ENCODE results near the gene CA14. TPM values are rescaled to one million over a fixed set of nuclear protein-coding genes. Genes with fewer than 3 reads are reported as not detected.

The CA14 gene
- total RNA-seq, 1 donor from 2014 or later = 0.38 TPM

DNA sequence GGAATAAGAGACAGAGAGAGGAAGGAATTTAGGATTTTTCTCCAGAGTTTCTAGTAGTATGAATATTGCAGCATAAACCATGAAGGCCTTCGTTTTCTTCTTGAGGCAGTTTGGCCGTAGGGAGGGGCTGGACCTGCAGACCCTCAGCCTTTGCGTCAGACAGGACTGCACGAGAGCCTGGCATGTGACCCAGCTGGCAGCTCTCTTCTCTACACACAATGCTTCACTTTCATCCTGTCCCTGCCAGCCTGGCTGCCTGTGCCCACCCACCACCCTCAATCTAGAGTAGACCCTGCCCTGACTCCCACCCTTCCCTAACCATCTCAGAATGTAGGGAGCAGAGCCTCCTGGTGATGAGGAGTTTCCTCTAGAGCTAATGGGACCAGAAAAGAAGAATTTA is 1.6 kb downstream of the CA14 start:
- intact Hi-C loops (cut with DNase I) = no loop called here
- peaks cover 16% of the 10 kb centered on the region for H3K27me3 ChIP-seq (ENCODE audit: low read depth)
- DNase-seq = no peak
- H3K36me3 ChIP-seq = peaks cover 3% of the 10 kb centered on the region
- TF ChIP-seq CTCF (IDR thresholded peaks at IDR 0.05) = no peak
- ATAC-seq = no peak
- H3K9me3 ChIP-seq = no peaks in the 10 kb centered on the region
- no peak overlapping the region for H3K4me3 ChIP-seq
- peaks cover 17% of the 10 kb centered on the region for H3K4me1 ChIP-seq
- peak overlapping the region; percentile 62 for H3K27ac ChIP-seq

DNA sequence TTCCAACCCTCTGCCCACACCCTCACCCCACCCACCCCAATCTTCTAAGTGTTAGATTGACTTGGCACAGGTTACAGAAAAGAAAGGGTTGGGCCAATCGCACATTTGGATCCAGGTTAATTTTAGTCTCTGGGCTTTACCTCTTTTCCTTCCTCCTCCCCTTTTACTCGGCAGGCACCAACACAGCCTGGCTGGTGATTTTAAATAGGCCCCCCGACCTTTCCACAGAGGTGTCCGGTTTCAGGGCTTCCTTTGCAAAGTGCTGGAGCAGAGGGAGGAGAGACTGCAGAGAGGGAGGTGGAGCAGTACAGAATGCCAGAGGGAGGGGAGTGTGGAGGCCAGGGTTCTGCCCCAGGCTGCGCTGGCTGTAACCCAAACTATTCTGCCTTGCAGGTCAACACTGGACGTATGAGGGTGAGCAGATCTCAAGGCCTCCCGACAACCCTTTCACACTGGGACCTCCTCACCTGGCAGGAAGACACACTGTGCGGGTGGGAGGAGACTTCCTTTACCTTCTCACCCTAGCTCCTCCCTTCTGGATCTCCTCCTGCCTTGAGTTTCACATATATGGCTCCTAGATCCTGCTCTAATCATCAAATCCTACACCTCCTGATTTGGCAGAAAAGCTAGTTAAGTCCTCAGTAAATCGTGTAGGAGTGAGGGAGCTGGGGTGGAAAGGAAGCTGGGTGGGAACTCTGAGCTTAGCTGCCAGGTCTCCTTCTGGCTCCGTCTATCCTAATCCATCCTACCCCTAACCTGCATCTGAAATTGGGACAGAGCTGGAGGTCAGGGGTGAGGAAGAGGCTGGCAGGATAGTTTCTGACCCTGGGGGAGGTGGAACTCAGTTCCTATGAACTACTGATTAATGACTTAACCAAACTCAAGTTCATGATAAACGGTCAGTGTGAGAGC is 2.4 kb downstream of the CA14 start:
- TF ChIP-seq CTCF (IDR thresholded peaks at IDR 0.05) = no peak
- peak; percentile 85 to 87 for ATAC-seq
- Histone ChIP-seq H3K36me3 (peaks cover 11% of the 10 kb centered on the region), H3K27ac (peak overlapping the region; percentile 62), H3K4me1 (peaks cover 17% of the 10 kb centered on the region), H3K9me3 (no peaks in the 10 kb centered on the region), H3K4me3 (peak overlapping the region; percentile 14), H3K27me3 (ENCODE audit: low read depth) (peaks cover 16% of the 10 kb centered on the region)
- DNase-seq = peak; percentile 81
- intact Hi-C loops (cut with DNase I) = no loop called here

DNA sequence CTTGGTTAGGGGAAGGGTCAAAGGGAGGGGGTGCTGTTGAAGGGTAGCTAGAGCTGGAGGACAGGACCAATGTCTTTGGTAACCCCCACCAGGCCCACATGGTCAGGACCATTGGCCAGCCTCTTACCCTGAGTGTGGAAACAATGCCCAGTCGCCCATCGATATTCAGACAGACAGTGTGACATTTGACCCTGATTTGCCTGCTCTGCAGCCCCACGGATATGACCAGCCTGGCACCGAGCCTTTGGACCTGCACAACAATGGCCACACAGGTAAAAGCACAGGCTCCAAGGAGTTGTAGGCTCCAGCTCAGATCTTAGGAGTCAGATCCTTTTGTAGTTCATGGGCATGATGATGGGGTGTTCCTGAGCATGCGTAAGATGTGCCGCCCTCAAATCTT is 3.8 kb downstream of the CA14 start:
- H3K27me3 ChIP-seq (ENCODE audit: low read depth) = peaks cover 16% of the 10 kb centered on the region
- DNase-seq (no peak), ATAC-seq (no peak)
- intact Hi-C loops (cut with DNase I) = no loop called here
- no peak overlapping the region for H3K27ac ChIP-seq
- peaks cover 8% of the 10 kb centered on the region for H3K4me1 ChIP-seq
- H3K36me3 ChIP-seq = peaks cover 25% of the 10 kb centered on the region
- no peak for TF ChIP-seq CTCF (IDR thresholded peaks at IDR 0.05)
- H3K4me3 ChIP-seq = no peak overlapping the region
- no peaks in the 10 kb centered on the region for H3K9me3 ChIP-seq

DNA sequence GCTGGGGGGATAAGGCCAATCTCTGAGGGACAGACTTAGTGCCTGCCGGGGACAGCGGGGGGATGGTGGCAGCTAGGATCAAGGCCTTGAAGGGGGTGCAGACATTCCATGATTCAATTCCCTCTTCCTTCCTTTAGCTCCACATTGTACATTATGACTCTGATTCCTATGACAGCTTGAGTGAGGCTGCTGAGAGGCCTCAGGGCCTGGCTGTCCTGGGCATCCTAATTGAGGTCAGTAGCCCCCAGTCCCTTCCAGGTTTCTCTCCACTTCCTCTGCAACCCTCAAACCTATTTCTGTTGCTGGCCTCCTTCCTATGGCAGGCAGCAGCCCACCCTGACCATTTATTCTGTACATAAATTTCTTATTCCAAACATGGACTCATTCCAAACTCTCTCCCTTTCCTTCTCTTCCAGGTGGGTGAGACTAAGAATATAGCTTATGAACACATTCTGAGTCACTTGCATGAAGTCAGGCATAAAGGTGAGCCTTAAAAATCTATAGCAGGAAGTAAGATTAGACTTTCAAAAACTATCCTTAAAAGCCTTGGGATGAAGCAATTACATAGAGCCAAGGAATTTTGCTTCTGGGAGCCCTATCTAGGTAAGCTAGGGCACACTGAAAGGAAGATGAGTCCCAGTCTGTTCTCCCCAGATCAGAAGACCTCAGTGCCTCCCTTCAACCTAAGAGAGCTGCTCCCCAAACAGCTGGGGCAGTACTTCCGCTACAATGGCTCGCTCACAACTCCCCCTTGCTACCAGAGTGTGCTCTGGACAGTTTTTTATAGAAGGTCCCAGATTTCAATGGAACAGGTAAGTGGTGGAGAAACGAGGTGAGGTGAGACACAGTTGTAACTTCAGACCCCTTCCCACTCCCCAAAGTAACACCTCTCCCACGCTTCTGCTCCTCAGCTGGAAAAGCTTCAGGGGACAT is 5.1 kb downstream of the CA14 start:
- intact Hi-C loops (cut with DNase I) = no loop called here
- Histone ChIP-seq H3K27me3 (ENCODE audit: low read depth) (peaks cover 9% of the 10 kb centered on the region), H3K9me3 (no peaks in the 10 kb centered on the region), H3K27ac (no peak overlapping the region), H3K4me1 (peaks cover 9% of the 10 kb centered on the region), H3K4me3 (no peak overlapping the region), H3K36me3 (peaks cover 34% of the 10 kb centered on the region)
- TF ChIP-seq CTCF (IDR thresholded peaks at IDR 0.05) = no peak
- no peak for ATAC-seq
- DNase-seq = no peak

DNA sequence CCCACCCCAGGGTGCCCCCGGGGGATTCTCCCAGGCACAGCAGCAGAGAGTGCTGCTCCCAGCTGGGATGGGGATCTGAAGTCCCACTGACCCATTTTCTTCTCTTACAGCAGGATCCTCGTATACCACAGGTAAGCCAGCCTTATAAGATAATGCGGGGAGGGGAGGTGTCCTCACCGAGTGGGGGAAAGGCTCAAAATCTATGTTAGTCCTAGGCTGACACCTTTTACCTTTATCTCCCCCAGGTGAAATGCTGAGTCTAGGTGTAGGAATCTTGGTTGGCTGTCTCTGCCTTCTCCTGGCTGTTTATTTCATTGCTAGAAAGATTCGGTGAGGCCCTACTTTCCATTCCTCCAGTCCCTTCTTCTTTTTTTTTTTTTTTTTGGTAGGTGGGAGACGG is 6.0 kb downstream of the CA14 start:
- Histone ChIP-seq H3K9me3 (no peaks in the 10 kb centered on the region), H3K36me3 (peaks cover 34% of the 10 kb centered on the region), H3K27ac (no peak overlapping the region), H3K4me3 (no peak overlapping the region), H3K4me1 (peaks cover 15% of the 10 kb centered on the region), H3K27me3 (ENCODE audit: low read depth) (peaks cover 7% of the 10 kb centered on the region)
- ATAC-seq = no peak
- no peak for TF ChIP-seq CTCF (IDR thresholded peaks at IDR 0.05)
- DNase-seq = no peak
- intact Hi-C loops (cut with DNase I) = no loop called here

Data from lower lobe of right lung (tissue), 2 donors.